GM12878 (cell line): ENCODE measurements around the gene SEC31B.

Source experiments
- EZH2 ChIP-seq: IDR thresholded peaks from 2 replicates; pipeline ENCODE4 v1.6.1; 2012; ENCODE audit warnings: low read depth, mild to moderate bottlenecking, control low read depth, inconsistent platforms, low read length, borderline replicate concordance; ENCODE audit not compliant: control insufficient read depth
- TF ChIP-seq, protein P1 (sequence below): fragments of 450-650 bp; IDR thresholded peaks from 2 replicates; pipeline ENCODE4 v1.6.1; 2017; ENCODE audit warnings: low read depth, mild to moderate bottlenecking, moderate library complexity
- TF ChIP-seq, protein P2 (sequence below), 3 experiments: IDR thresholded peaks in 2 of 3; conservative IDR thresholded peaks in 1 of 3; 2 replicates each; pipeline ENCODE4 v1.5.1; 2011; ENCODE audit warnings: low read depth in 3 of 3, low read length in 3 of 3, mild to moderate bottlenecking in 3 of 3, control low read depth in 2 of 3, moderate library complexity in 2 of 3, inconsistent platforms in 1 of 3, mixed read lengths in 1 of 3; ENCODE audit not compliant: control insufficient read depth in 2 of 3, insufficient read depth in 1 of 3; ENCODE audit errors: extremely low read depth in 1 of 3

DNA sequence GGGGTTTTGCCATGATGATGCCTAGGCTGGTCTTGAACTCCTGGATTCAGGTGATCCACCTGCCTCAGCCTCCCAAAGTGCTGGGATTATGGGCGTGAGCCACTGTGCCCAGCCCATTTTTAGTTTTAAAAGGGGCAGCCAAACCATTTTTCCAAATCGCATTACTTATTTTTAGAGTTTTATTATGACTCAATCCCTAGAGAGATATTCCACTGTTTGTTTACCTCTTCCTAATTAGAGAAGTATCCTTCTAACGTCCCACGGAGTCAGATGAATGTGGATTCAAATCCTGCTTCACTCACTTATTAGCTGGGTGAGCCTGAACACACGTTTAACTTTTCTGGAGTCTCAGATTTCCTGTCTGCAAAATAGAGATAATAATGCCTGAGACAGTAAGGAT lies 41.7 kb downstream of the SEC31B start:
- TF ChIP-seq, protein P1, sequence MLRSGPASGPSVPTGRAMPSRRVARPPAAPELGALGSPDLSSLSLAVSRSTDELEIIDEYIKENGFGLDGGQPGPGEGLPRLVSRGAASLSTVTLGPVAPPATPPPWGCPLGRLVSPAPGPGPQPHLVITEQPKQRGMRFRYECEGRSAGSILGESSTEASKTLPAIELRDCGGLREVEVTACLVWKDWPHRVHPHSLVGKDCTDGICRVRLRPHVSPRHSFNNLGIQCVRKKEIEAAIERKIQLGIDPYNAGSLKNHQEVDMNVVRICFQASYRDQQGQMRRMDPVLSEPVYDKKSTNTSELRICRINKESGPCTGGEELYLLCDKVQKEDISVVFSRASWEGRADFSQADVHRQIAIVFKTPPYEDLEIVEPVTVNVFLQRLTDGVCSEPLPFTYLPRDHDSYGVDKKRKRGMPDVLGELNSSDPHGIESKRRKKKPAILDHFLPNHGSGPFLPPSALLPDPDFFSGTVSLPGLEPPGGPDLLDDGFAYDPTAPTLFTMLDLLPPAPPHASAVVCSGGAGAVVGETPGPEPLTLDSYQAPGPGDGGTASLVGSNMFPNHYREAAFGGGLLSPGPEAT: no peak
- no peak for TF ChIP-seq EZH2
- TF ChIP-seq, protein P2, sequence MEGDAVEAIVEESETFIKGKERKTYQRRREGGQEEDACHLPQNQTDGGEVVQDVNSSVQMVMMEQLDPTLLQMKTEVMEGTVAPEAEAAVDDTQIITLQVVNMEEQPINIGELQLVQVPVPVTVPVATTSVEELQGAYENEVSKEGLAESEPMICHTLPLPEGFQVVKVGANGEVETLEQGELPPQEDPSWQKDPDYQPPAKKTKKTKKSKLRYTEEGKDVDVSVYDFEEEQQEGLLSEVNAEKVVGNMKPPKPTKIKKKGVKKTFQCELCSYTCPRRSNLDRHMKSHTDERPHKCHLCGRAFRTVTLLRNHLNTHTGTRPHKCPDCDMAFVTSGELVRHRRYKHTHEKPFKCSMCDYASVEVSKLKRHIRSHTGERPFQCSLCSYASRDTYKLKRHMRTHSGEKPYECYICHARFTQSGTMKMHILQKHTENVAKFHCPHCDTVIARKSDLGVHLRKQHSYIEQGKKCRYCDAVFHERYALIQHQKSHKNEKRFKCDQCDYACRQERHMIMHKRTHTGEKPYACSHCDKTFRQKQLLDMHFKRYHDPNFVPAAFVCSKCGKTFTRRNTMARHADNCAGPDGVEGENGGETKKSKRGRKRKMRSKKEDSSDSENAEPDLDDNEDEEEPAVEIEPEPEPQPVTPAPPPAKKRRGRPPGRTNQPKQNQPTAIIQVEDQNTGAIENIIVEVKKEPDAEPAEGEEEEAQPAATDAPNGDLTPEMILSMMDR (IDR thresholded peaks at IDR 0.05 in 2 of 3, conservative IDR thresholded peaks at IDR 0.05 in 1 of 3; ENCODE audit: control insufficient read depth in 2 of 3, extremely low read depth in 1 of 3, insufficient read depth in 1 of 3, low read depth in 3 of 3, low read length in 3 of 3): no peak
